ENCODE data around the gene OSGEP.

The OSGEP gene

DNA sequence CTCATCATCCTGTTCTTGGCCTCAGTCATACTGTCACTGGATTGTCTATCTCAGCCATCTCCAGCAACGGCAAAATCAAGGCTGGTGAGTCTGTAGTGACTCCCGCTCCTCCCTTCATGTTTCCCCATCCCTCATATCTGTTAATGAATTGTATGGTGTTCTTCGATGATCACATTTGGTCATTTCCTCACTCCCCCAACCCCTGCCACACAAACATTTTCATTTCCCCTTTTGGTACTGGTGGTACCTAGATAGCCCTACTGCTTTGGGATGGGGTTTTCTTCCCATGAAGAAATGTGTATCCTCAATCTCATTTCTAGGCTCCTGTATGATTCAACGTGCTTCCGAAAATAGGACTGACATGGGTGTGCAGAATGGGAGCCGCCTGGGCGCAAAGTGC lies 15.9 kb downstream of the OSGEP start:
- Histone ChIP-seq H3K79me2 (ENCODE audit: insufficient read depth, low read length) (no peaks in the 10 kb centered on the region), H3K4me2 (ENCODE audit: low read length) (no peak overlapping the region), H3F3A (ENCODE audit: insufficient read depth, low read length) (no peaks in the 10 kb centered on the region), H3K9me2 (ENCODE audit: low read depth, low read length) (no peaks in the 10 kb centered on the region), H4K20me1 (ENCODE audit: insufficient read depth, low read length) (no peaks in the 10 kb centered on the region), H3K4me1 (ENCODE audit: insufficient read depth, low read length, severe bottlenecking) (no peaks in the 10 kb centered on the region), H3K9me3 (ENCODE audit: low read length) (no peaks in the 10 kb centered on the region), H2AFZ (ENCODE audit: low read length) (no peak overlapping the region), H3K27ac (ENCODE audit: low read depth, low read length, poor library complexity, severe bottlenecking) (no peak overlapping the region), H3K36me3 (ENCODE audit: insufficient read depth, low read length) (peaks cover 5% of the 10 kb centered on the region; the same call in 1 of the 2 replicates), H3K9ac (ENCODE audit: low read length) (no peak overlapping the region), H3K4me3 (ENCODE audit: low read depth, low read length, poor library complexity, severe bottlenecking) (no peak overlapping the region), H3K27me3 (ENCODE audit: insufficient read depth, low read length) (0 out of 2 replicates have a peak, but pooled peaks cover 3% of the 10 kb centered on the region)
- TF ChIP-seq, protein P1, sequence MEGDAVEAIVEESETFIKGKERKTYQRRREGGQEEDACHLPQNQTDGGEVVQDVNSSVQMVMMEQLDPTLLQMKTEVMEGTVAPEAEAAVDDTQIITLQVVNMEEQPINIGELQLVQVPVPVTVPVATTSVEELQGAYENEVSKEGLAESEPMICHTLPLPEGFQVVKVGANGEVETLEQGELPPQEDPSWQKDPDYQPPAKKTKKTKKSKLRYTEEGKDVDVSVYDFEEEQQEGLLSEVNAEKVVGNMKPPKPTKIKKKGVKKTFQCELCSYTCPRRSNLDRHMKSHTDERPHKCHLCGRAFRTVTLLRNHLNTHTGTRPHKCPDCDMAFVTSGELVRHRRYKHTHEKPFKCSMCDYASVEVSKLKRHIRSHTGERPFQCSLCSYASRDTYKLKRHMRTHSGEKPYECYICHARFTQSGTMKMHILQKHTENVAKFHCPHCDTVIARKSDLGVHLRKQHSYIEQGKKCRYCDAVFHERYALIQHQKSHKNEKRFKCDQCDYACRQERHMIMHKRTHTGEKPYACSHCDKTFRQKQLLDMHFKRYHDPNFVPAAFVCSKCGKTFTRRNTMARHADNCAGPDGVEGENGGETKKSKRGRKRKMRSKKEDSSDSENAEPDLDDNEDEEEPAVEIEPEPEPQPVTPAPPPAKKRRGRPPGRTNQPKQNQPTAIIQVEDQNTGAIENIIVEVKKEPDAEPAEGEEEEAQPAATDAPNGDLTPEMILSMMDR (IDR thresholded peaks at IDR 0.05; ENCODE audit: low read length), result no peak
- TF ChIP-seq EZH2 (IDR thresholded peaks at IDR 0.05; ENCODE audit: borderline replicate concordance, low read length), result no peak

DNA sequence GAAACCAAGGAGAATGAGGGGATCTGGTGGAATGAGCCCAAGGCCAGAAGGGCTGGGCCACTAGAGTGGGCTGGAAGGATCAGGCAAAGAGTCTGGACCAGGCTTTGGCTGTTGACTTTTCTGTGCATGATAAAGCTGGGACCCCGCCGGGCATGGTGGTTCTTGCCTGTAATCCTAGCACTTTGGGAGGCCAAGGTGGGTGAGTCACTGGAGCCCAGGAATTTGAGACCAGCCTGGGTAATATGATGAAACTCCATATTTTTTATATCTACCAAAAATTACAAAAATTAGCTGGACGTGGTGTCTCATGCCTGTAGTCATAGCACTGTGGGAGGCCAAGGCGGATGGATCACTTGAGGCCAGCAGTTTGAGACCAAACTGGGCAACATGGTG lies 18.3 kb downstream of the OSGEP start:
- Histone ChIP-seq H2AFZ (ENCODE audit: low read length) (no peak overlapping the region), H3K79me2 (ENCODE audit: insufficient read depth, low read length) (no peaks in the 10 kb centered on the region), H3K36me3 (ENCODE audit: insufficient read depth, low read length) (no peaks in the 10 kb centered on the region), H3K27me3 (ENCODE audit: insufficient read depth, low read length) (0 out of 2 replicates have a peak, but pooled peaks cover 3% of the 10 kb centered on the region), H3K4me2 (ENCODE audit: low read length) (no peak overlapping the region), H3K4me1 (ENCODE audit: insufficient read depth, low read length, severe bottlenecking) (no peaks in the 10 kb centered on the region), H3K4me3 (ENCODE audit: low read depth, low read length, poor library complexity, severe bottlenecking) (no peak overlapping the region), H3K9me2 (ENCODE audit: low read depth, low read length) (no peaks in the 10 kb centered on the region), H3K9me3 (ENCODE audit: low read length) (no peaks in the 10 kb centered on the region), H3K27ac (ENCODE audit: low read depth, low read length, poor library complexity, severe bottlenecking) (no peak overlapping the region), H3K9ac (ENCODE audit: low read length) (no peak overlapping the region), H3F3A (ENCODE audit: insufficient read depth, low read length) (no peaks in the 10 kb centered on the region), H4K20me1 (ENCODE audit: insufficient read depth, low read length) (no peaks in the 10 kb centered on the region)
- no peak for TF ChIP-seq EZH2 (IDR thresholded peaks at IDR 0.05; ENCODE audit: borderline replicate concordance, low read length)
- TF ChIP-seq, protein P1 (IDR thresholded peaks at IDR 0.05; ENCODE audit: low read length), result no peak

DNA sequence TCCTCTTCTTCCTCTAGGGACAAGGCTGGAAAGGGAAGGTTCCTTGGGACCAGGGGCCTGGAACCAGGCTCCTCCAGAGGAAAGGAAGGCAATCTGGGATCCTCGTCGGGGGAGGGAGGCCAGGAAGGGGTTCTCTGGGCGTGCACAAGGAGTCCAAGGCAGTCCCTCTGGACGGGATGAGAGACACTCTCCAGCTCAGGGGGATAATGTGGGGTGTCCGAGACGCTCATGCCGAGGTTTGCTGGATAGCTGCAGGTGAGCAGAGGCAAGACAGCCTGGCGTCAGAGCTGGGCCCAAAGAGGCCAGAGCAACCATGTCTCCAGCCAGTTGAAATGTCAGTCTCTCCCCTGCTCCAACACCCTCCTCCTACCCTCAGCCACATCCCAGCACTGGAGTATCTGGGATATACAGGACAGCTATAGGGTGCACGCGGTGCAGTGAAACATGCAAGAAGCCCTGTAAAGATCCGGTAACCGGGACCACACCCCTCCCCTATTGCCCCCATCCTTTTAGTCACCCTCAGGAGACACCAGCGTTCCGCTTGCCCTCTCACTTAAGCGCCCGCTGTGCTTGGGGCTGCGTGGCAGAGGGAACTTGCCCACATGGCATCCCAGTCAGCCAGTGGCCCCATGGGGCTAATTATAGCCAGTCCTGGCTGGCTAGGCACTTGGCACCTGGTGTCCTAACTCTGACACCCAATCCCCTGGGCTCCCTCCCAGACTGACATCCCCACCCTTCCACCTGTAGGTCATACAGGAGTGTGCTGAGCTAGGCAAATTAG lies 18.8 kb downstream of the OSGEP start, which contains the start of gene KLHL33:
Gene KLHL33 (minus strand): TSS at position 585 of the 781 bp plus-strand sequence. CDS start 355 bp downstream, at position 230.
- Histone ChIP-seq H3K4me3 (ENCODE audit: low read depth, low read length, poor library complexity, severe bottlenecking) (no peak within 1 kb of the TSS), H3K9me3 (ENCODE audit: low read length) (no peaks in the 10 kb centered on the region)

More for the DNA sequence above, 18.8 kb downstream of the OSGEP start, which contains the start of gene KLHL33:
- Histone ChIP-seq H3K4me2 (ENCODE audit: low read length) (no peak within 1 kb of the TSS), H3K36me3 (ENCODE audit: insufficient read depth, low read length) (no peaks in the 10 kb centered on the region), H3K27ac (ENCODE audit: low read depth, low read length, poor library complexity, severe bottlenecking) (no peak within 1 kb of the TSS), H3K79me2 (ENCODE audit: insufficient read depth, low read length) (no peaks in the 10 kb centered on the region), H3K9ac (ENCODE audit: low read length) (no peak within 1 kb of the TSS), H3K27me3 (ENCODE audit: insufficient read depth, low read length) (0 out of 2 replicates have a peak, but pooled peaks cover 3% of the 10 kb centered on the region), H3K4me1 (ENCODE audit: insufficient read depth, low read length, severe bottlenecking) (no peaks in the 10 kb centered on the region), H4K20me1 (ENCODE audit: insufficient read depth, low read length) (no peaks in the 10 kb centered on the region), H3F3A (ENCODE audit: insufficient read depth, low read length) (no peaks in the 10 kb centered on the region), H2AFZ (ENCODE audit: low read length) (no peak within 1 kb of the TSS), H3K9me2 (ENCODE audit: low read depth, low read length) (no peaks in the 10 kb centered on the region)
- TF ChIP-seq EZH2 (IDR thresholded peaks at IDR 0.05; ENCODE audit: borderline replicate concordance, low read length), result no peak
- TF ChIP-seq, protein P1 (IDR thresholded peaks at IDR 0.05; ENCODE audit: low read length), result no peak
